ENCODE data around the gene CREG2. TPM values are rescaled to one million over a fixed set of nuclear protein-coding genes. Genes with fewer than 3 reads are reported as not detected.
"Not testable (repeated sequence)": the region's sequence is repeated elsewhere in the genome, so short reads cannot be mapped to it uniquely, and the experiment has no call there.

CREG2 gene
- total RNA-seq, 1 donor = not detected

- H3K27me3 ChIP-seq (ENCODE audit: insufficient read depth, low read length); H3K4me1 ChIP-seq (ENCODE audit: insufficient read depth, low read length); H3K4me3 ChIP-seq (ENCODE audit: low read length); H3K9me3 ChIP-seq (ENCODE audit: low read depth, low read length): not testable (repeated sequence)
These were observed 34.7 kb downstream of the CREG2 start for GRCh38 chr2:101352631-101353030.

GRCh38 chr2:101351207-101351606, 36.1 kb downstream of the CREG2 start:
- Histone ChIP-seq H3K4me3 (ENCODE audit: low read length) (no peak overlapping the region), H3K27me3 (ENCODE audit: insufficient read depth, low read length) (no peaks in the 10 kb centered on the region), H3K9me3 (ENCODE audit: low read depth, low read length) (no peaks in the 10 kb centered on the region), H3K4me1 (ENCODE audit: insufficient read depth, low read length) (no peaks in the 10 kb centered on the region)

GRCh38 chr2:101349893-101350662, 37.2 kb downstream of the CREG2 start:
- Histone ChIP-seq H3K4me1 (ENCODE audit: insufficient read depth, low read length) (no peaks in the 10 kb centered on the region), H3K9me3 (ENCODE audit: low read depth, low read length) (no peaks in the 10 kb centered on the region), H3K4me3 (ENCODE audit: low read length) (no peak overlapping the region), H3K27me3 (ENCODE audit: insufficient read depth, low read length) (no peaks in the 10 kb centered on the region)

GRCh38 chr2:101348883-101349282, 38.4 kb downstream of the CREG2 start:
- no peak overlapping the region for H3K4me3 ChIP-seq (ENCODE audit: low read length)
- H3K27me3 ChIP-seq (ENCODE audit: insufficient read depth, low read length) = no peaks in the 10 kb centered on the region
- no peaks in the 10 kb centered on the region for H3K9me3 ChIP-seq (ENCODE audit: low read depth, low read length)
- no peaks in the 10 kb centered on the region for H3K4me1 ChIP-seq (ENCODE audit: insufficient read depth, low read length)

GRCh38 chr2:101346909-101347308, 40.4 kb downstream of the CREG2 start:
- H3K4me3 ChIP-seq (ENCODE audit: low read length) = no peak overlapping the region

GRCh38 chr2:101344137-101344536, 43.2 kb downstream of the CREG2 start:
- Histone ChIP-seq H3K4me3 (ENCODE audit: low read length) (no peak overlapping the region), H3K4me1 (ENCODE audit: insufficient read depth, low read length) (peaks cover 28% of the 10 kb centered on the region), H3K9me3 (ENCODE audit: low read depth, low read length) (no peaks in the 10 kb centered on the region), H3K27me3 (ENCODE audit: insufficient read depth, low read length) (no peaks in the 10 kb centered on the region)

More at GRCh38 chr2:101346909-101347308, 40.4 kb downstream of the CREG2 start:
- no peaks in the 10 kb centered on the region for H3K27me3 ChIP-seq (ENCODE audit: insufficient read depth, low read length)
- H3K4me1 ChIP-seq (ENCODE audit: insufficient read depth, low read length) = peaks cover 7% of the 10 kb centered on the region
- H3K9me3 ChIP-seq (ENCODE audit: low read depth, low read length) = no peaks in the 10 kb centered on the region

GRCh38 chr2:101342625-101343008, 44.7 kb downstream of the CREG2 start:
- peaks cover 28% of the 10 kb centered on the region for H3K4me1 ChIP-seq (ENCODE audit: insufficient read depth, low read length)
- no peaks in the 10 kb centered on the region for H3K9me3 ChIP-seq (ENCODE audit: low read depth, low read length)
- no peak overlapping the region for H3K4me3 ChIP-seq (ENCODE audit: low read length)
- no peaks in the 10 kb centered on the region for H3K27me3 ChIP-seq (ENCODE audit: insufficient read depth, low read length)

- H3K4me3 ChIP-seq (ENCODE audit: low read length) = no peak overlapping the region
- no peaks in the 10 kb centered on the region for H3K27me3 ChIP-seq (ENCODE audit: insufficient read depth, low read length)
- H3K9me3 ChIP-seq (ENCODE audit: low read depth, low read length) = no peaks in the 10 kb centered on the region
- peaks cover 28% of the 10 kb centered on the region for H3K4me1 ChIP-seq (ENCODE audit: insufficient read depth, low read length)
These were observed 45.2 kb downstream of the CREG2 start for GRCh38 chr2:101341901-101342624.

GRCh38 chr2:101341421-101341820, 45.9 kb downstream of the CREG2 start:
- no peaks in the 10 kb centered on the region for H3K27me3 ChIP-seq (ENCODE audit: insufficient read depth, low read length)
- H3K4me3 ChIP-seq (ENCODE audit: low read length) = no peak overlapping the region
- peaks cover 28% of the 10 kb centered on the region for H3K4me1 ChIP-seq (ENCODE audit: insufficient read depth, low read length)
- no peaks in the 10 kb centered on the region for H3K9me3 ChIP-seq (ENCODE audit: low read depth, low read length)

GRCh38 chr2:101340141-101340551, 47.2 kb downstream of the CREG2 start:
- peaks cover 28% of the 10 kb centered on the region for H3K4me1 ChIP-seq (ENCODE audit: insufficient read depth, low read length)
- H3K27me3 ChIP-seq (ENCODE audit: insufficient read depth, low read length) = no peaks in the 10 kb centered on the region
- H3K4me3 ChIP-seq (ENCODE audit: low read length) = no peak overlapping the region
- no peaks in the 10 kb centered on the region for H3K9me3 ChIP-seq (ENCODE audit: low read depth, low read length)

- H3K4me3 ChIP-seq (ENCODE audit: low read length) = no peak overlapping the region
- no peaks in the 10 kb centered on the region for H3K27me3 ChIP-seq (ENCODE audit: insufficient read depth, low read length)
- peaks cover 28% of the 10 kb centered on the region for H3K4me1 ChIP-seq (ENCODE audit: insufficient read depth, low read length)
- H3K9me3 ChIP-seq (ENCODE audit: low read depth, low read length) = no peaks in the 10 kb centered on the region
These were observed 47.9 kb downstream of the CREG2 start for GRCh38 chr2:101339266-101339880.

GRCh38 chr2:101337877-101338276, 49.4 kb downstream of the CREG2 start:
- H3K27me3 ChIP-seq (ENCODE audit: insufficient read depth, low read length) = no peaks in the 10 kb centered on the region
- H3K4me3 ChIP-seq (ENCODE audit: low read length) = no peak overlapping the region
- H3K4me1 ChIP-seq (ENCODE audit: insufficient read depth, low read length) = peaks cover 32% of the 10 kb centered on the region
- no peaks in the 10 kb centered on the region for H3K9me3 ChIP-seq (ENCODE audit: low read depth, low read length)

- H3K4me1 ChIP-seq (ENCODE audit: insufficient read depth, low read length) = peaks cover 43% of the 10 kb centered on the region
These were observed 54.2 kb downstream of the CREG2 start for GRCh38 chr2:101332885-101333766.

GRCh38 chr2:101331202-101331601, 56.1 kb downstream of the CREG2 start:
- Histone ChIP-seq H3K27me3 (ENCODE audit: insufficient read depth, low read length) (no peaks in the 10 kb centered on the region), H3K4me3 (ENCODE audit: low read length) (no peak overlapping the region), H3K9me3 (ENCODE audit: low read depth, low read length) (no peaks in the 10 kb centered on the region), H3K4me1 (ENCODE audit: insufficient read depth, low read length) (peaks cover 53% of the 10 kb centered on the region)

More at GRCh38 chr2:101332885-101333766, 54.2 kb downstream of the CREG2 start:
- H3K4me3 ChIP-seq (ENCODE audit: low read length) = no peak overlapping the region
- H3K9me3 ChIP-seq (ENCODE audit: low read depth, low read length) = no peaks in the 10 kb centered on the region
- H3K27me3 ChIP-seq (ENCODE audit: insufficient read depth, low read length) = no peaks in the 10 kb centered on the region
